Natural killer cell (primary cell): ENCODE data around the gene TICRR. TPM values are rescaled to one million over a fixed set of nuclear protein-coding genes. Genes with fewer than 3 reads are reported as not detected.

ENCODE experiments used
- ATAC-seq, 3 donors: fragments of 150-1000 bp in 2 of 3; fragments of 200-7000 bp in 1 of 3; cut with Tn5 transposase; 1 replicate in 1 of 3; 2 replicates in 2 of 3; pipeline ENCODE4 v1.10.0; 2021; ENCODE audit warnings: mild to moderate bottlenecking in 2 of 3, moderate library complexity in 2 of 3
- DNase-seq, 2 donors: peaks; one replicate each; pipeline versions ENCODE4 v3.0.0 to v3.0.0-alpha.2; 2013 to 2021; ENCODE audit warnings: mixed read lengths in 1 of 2
- H3K27ac ChIP-seq: one replicate; pipeline ENCODE4 v1.5.1; 2013; ENCODE audit warnings: mild to moderate bottlenecking, low read length
- H3K27me3 ChIP-seq: one replicate; pipeline ENCODE4 v1.6.1; 2013; ENCODE audit warnings: low read length; ENCODE audit not compliant: control insufficient read depth, insufficient read depth
- H3K36me3 ChIP-seq: one replicate; pipeline ENCODE4 v1.6.1; 2013; ENCODE audit warnings: low read length; ENCODE audit not compliant: control insufficient read depth, insufficient read depth
- H3K4me1 ChIP-seq: one replicate; pipeline ENCODE4 v1.6.1; 2013; ENCODE audit warnings: low read length; ENCODE audit not compliant: control insufficient read depth, insufficient read depth
- H3K4me3 ChIP-seq: one replicate; pipeline ENCODE4 v1.5.1; 2013; ENCODE audit warnings: low read length
- H3K9me3 ChIP-seq: one replicate; pipeline ENCODE4 v1.6.1; 2013; ENCODE audit warnings: low read length; ENCODE audit not compliant: control insufficient read depth, insufficient read depth
- H3K27ac Mint-ChIP-seq, 2 donors: one replicate each; pipeline ENCODE4 v1.8.0; 2022; ENCODE audit warnings: mild to moderate bottlenecking in 2 of 2, mixed read lengths in 2 of 2, moderate library complexity in 1 of 2
- H3K27me3 Mint-ChIP-seq, 2 donors: one replicate each; pipeline ENCODE4 v1.8.0; 2022; ENCODE audit warnings: low read depth in 2 of 2, mixed read lengths in 2 of 2
- H3K36me3 Mint-ChIP-seq: one replicate; pipeline ENCODE4 v1.8.0; 2022; ENCODE audit warnings: mixed read lengths
- H3K4me1 Mint-ChIP-seq, 2 donors: one replicate each; pipeline ENCODE4 v1.8.0; 2022; ENCODE audit warnings: mixed read lengths in 2 of 2
- H3K4me3 Mint-ChIP-seq: one replicate; pipeline ENCODE4 v1.8.0; 2022; ENCODE audit warnings: mild to moderate bottlenecking, moderate library complexity, mixed read lengths
- H3K9me3 Mint-ChIP-seq, 2 donors: one replicate each; pipeline ENCODE4 v1.8.0; 2022; ENCODE audit warnings: mixed read lengths in 2 of 2
- CTCF ChIP-seq: fragments of 200-600 bp; IDR thresholded peaks from one replicate; pipeline ENCODE4 v1.8.0; 2022; ENCODE audit warnings: antibody characterized with exemption
- WGBS: methylation state at CpG from one replicate; pipeline ENCODE4 v1.1.7; 2013; ENCODE audit warnings: missing lambda C conversion rate; ENCODE audit not compliant: insufficient coverage; 5-methylcytosine and 5-hydroxymethylcytosine counted together
- intact Hi-C: fragments of 100-400 bp; cut with micrococcal nuclease; formaldehyde crosslinking; loops from one replicate; pipeline ENCODE4 v1.14.2; 2022
- total RNA-seq, 4 donors: library from RNA; stranded (reverse); fragments of 120-200 nt in 1 of 4; gene quantifications; one replicate each; pipeline versions ENCODE4 v1.2.3 to v1.2.4, GENCODE V29; 2013 to 2022

TICRR gene
- total RNA-seq, 3 donors from 2014 or later (not counting 1 experiment from before 2014, with no cell fraction given), result 0.13 to 0.59 (median 0.14) TPM

DNA sequence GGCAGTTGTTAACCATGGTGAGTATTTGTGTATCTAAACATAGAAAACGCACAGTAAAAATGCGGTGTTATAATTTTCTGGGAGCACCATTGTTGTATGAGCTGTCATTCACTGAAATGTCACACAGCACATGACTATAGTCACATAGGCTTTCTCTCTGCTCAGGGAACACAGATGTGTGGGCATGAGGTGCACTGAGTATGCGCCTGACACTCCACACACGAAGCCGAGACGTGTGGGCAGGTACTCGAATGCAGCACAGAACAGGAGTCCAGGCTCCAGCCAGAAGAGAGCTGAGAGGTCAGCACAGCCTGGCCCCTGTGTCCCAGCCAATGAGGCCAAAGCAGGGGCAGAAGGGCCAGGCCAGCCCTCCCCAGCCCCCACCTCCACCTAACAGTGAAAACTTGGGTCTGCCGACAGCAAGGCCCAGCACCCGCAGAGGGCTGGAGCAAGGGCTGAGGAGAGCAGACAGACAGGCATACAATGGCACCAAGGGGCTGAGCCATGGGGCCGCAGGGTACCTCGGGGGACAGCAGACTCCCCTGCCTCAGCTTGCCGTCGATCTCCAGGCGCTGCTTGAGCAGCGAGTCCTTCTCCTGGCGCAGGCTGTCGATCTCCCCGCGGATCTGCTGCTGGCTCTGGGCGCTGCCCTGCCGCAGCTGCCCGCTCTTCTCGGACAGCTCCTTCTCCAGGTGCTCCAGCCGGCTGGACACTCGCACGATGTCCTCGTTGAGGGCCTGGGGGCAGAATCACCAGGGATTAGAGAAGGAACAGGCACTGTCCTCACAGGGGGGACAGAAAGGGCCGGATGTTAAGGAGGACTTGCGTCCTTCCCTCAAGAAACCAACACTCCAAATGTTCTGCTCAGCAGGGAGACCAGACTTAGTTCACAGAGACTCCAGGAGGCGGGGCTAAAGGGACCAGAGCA lies 56.0 kb downstream of the TICRR start:
- Histone ChIP-seq H3K36me3 (no peaks in the 10 kb centered on the region), H3K27ac (no peak overlapping the region), H3K9me3 (no peaks in the 10 kb centered on the region), H3K4me1 (no peaks in the 10 kb centered on the region), H3K27me3 (no peaks in the 10 kb centered on the region), H3K4me3 (no peak overlapping the region)
- no peak overlapping the region for H3K27ac Mint-ChIP-seq
- intact Hi-C loops, result no loop called here
- no peak for TF ChIP-seq CTCF
- H3K4me1 Mint-ChIP-seq, result no peaks in the 10 kb centered on the region
- H3K4me3 Mint-ChIP-seq, result no peak overlapping the region
- no peaks in the 10 kb centered on the region for H3K36me3 Mint-ChIP-seq
- no peak for DNase-seq
- 95% methylated on average over 30 of the region's 30 CpGs for WGBS
- no peaks in the 10 kb centered on the region for H3K27me3 Mint-ChIP-seq
- no peak for ATAC-seq
- no peaks in the 10 kb centered on the region for H3K9me3 Mint-ChIP-seq

GRCh38 chr15:89631902-89632264 lies 56.6 kb downstream of the TICRR start:
- Histone ChIP-seq H3K27ac (no peak overlapping the region), H3K4me3 (no peak overlapping the region), H3K4me1 (no peaks in the 10 kb centered on the region), H3K36me3 (no peaks in the 10 kb centered on the region), H3K27me3 (no peaks in the 10 kb centered on the region), H3K9me3 (no peaks in the 10 kb centered on the region)
- ATAC-seq, result peak in 1 of 3 donors; percentile 17
- no peak for TF ChIP-seq CTCF
- no peaks in the 10 kb centered on the region for H3K4me1 Mint-ChIP-seq
- H3K9me3 Mint-ChIP-seq, result no peaks in the 10 kb centered on the region
- intact Hi-C loops, result no loop called here
- H3K36me3 Mint-ChIP-seq, result no peaks in the 10 kb centered on the region
- 86% methylated on average over 10 of the region's 10 CpGs for whole genome bisulfite sequencing
- no peak overlapping the region for H3K27ac Mint-ChIP-seq
- no peak for DNase-seq
- no peak overlapping the region for H3K4me3 Mint-ChIP-seq
- H3K27me3 Mint-ChIP-seq, result no peaks in the 10 kb centered on the region

GRCh38 chr15:89632563-89633430 lies 57.5 kb downstream of the TICRR start:
- Mint-ChIP-seq H3K27me3 (no peaks in the 10 kb centered on the region), H3K9me3 (no peaks in the 10 kb centered on the region), H3K4me1 (no peaks in the 10 kb centered on the region), H3K27ac (no peak overlapping the region), H3K36me3 (no peaks in the 10 kb centered on the region), H3K4me3 (no peak overlapping the region)
- ATAC-seq (no peak), DNase-seq (no peak)
- Histone ChIP-seq H3K9me3 (no peaks in the 10 kb centered on the region), H3K27me3 (no peaks in the 10 kb centered on the region), H3K4me1 (no peaks in the 10 kb centered on the region), H3K36me3 (no peaks in the 10 kb centered on the region), H3K27ac (no peak overlapping the region), H3K4me3 (no peak overlapping the region)
- intact Hi-C loops, result no loop called here
- no peak for TF ChIP-seq CTCF
- 96% methylated on average over 15 of the region's 18 CpGs for WGBS
